DND-41 (cell line): ENCODE results near the gene GALK1.

Experiments
- CTCF ChIP-seq: IDR thresholded peaks from 2 replicates; pipeline ENCODE4 v1.5.1; 2012; ENCODE audit warnings: borderline replicate concordance, low read length, moderate library complexity, mild to moderate bottlenecking; ENCODE audit not compliant: poor library complexity, severe bottlenecking; ENCODE audit errors: extremely low read depth
- EZH2 ChIP-seq: IDR thresholded peaks from 3 replicates; pipeline ENCODE4 v1.6.1; 2012; ENCODE audit warnings: borderline replicate concordance, low read depth, mild to moderate bottlenecking, moderate library complexity, low read length, inconsistent platforms; ENCODE audit not compliant: severe bottlenecking

GRCh38 chr17:75748706-75749105, 16.3 kb downstream of the GALK1 start:
- TF ChIP-seq CTCF (no peak), EZH2 (no peak)
